Mesendoderm (in vitro differentiated cells): ENCODE measurements around the gene EVI5.
"Not testable (repeated sequence)": the region's sequence is repeated elsewhere in the genome, so short reads cannot be mapped to it uniquely, and the experiment has no call there.

ENCODE experiments used
- DNase-seq: peaks from one replicate; pipeline ENCODE4 v3.0.0; 2013
- H2AK5ac ChIP-seq: 2 replicates; pipeline ENCODE4 v1.6.1; 2013; ENCODE audit warnings: low read length, inconsistent platforms
- H2BK120ac ChIP-seq: 2 replicates; pipeline ENCODE4 v1.6.1; 2013; ENCODE audit warnings: low read depth, mild to moderate bottlenecking, low read length, moderate library complexity, mixed read lengths
- H2BK15ac ChIP-seq: replicated peaks from 2 replicates; pipeline ENCODE4 v1.6.1; 2013; ENCODE audit warnings: low read depth, mild to moderate bottlenecking, moderate library complexity
- H2BK5ac ChIP-seq: 2 replicates; pipeline ENCODE4 v1.6.1; 2013; ENCODE audit warnings: low read length, inconsistent platforms
- H3K18ac ChIP-seq: 2 replicates; pipeline ENCODE4 v1.6.1; 2013; ENCODE audit warnings: mild to moderate bottlenecking, low read length, mixed read lengths
- H3K23ac ChIP-seq: one replicate; pipeline ENCODE4 v1.6.1; 2013; ENCODE audit warnings: low read length
- H3K27ac ChIP-seq: 2 replicates; pipeline ENCODE4 v1.5.1; 2013; ENCODE audit warnings: low read depth, mild to moderate bottlenecking, inconsistent platforms, low read length, moderate library complexity
- H3K27me3 ChIP-seq: 2 replicates; pipeline ENCODE4 v1.6.1; 2013; ENCODE audit warnings: low read length, control low read depth, mild to moderate bottlenecking, inconsistent platforms; ENCODE audit not compliant: insufficient read depth, poor library complexity
- H3K36me3 ChIP-seq: 2 replicates; pipeline ENCODE4 v1.6.1; 2013; ENCODE audit warnings: low read length, inconsistent platforms; ENCODE audit not compliant: control insufficient read depth, insufficient read depth
- H3K4ac ChIP-seq: one replicate; pipeline ENCODE4 v1.6.1; 2013; ENCODE audit warnings: low read depth, mild to moderate bottlenecking, low read length, moderate library complexity
- H3K4me1 ChIP-seq: 2 replicates; pipeline ENCODE4 v1.6.1; 2013; ENCODE audit warnings: low read depth, low read length, inconsistent platforms; ENCODE audit not compliant: control insufficient read depth
- H3K4me2 ChIP-seq: 2 replicates; pipeline ENCODE4 v1.6.1; 2013; ENCODE audit warnings: low read length
- H3K4me3 ChIP-seq: 2 replicates; pipeline ENCODE4 v1.5.1; 2013; ENCODE audit warnings: mild to moderate bottlenecking, low read length
- H3K56ac ChIP-seq: one replicate; pipeline ENCODE4 v1.6.1; 2013; ENCODE audit warnings: low read length
- H3K79me1 ChIP-seq: 2 replicates; pipeline ENCODE4 v1.6.1; 2013; ENCODE audit warnings: low read length, inconsistent platforms
- H3K79me2 ChIP-seq: 2 replicates; pipeline ENCODE4 v1.6.1; 2013; ENCODE audit warnings: mild to moderate bottlenecking, low read length; ENCODE audit not compliant: control insufficient read depth, insufficient read depth
- H3K9ac ChIP-seq: 2 replicates; pipeline ENCODE4 v1.6.1; 2013; ENCODE audit warnings: low read length, inconsistent platforms
- H4K5ac ChIP-seq: one replicate; pipeline ENCODE4 v1.6.1; 2013; ENCODE audit warnings: low read length
- H4K8ac ChIP-seq: one replicate; pipeline ENCODE4 v1.6.1; 2013; ENCODE audit warnings: low read depth, mild to moderate bottlenecking, control low read depth, low read length, moderate library complexity
- WGBS: extraction: QIAGEN DNeasy Blood & Tissue Kit; methylation state at CpG from one replicate; pipeline ENCODE4 v1.1.7; 2013; ENCODE audit warnings: low lambda C conversion rate, missing lambda C conversion rate; ENCODE audit not compliant: insufficient coverage; ENCODE audit errors: extremely low coverage; 5-methylcytosine and 5-hydroxymethylcytosine counted together

Gene EVI5

DNA sequence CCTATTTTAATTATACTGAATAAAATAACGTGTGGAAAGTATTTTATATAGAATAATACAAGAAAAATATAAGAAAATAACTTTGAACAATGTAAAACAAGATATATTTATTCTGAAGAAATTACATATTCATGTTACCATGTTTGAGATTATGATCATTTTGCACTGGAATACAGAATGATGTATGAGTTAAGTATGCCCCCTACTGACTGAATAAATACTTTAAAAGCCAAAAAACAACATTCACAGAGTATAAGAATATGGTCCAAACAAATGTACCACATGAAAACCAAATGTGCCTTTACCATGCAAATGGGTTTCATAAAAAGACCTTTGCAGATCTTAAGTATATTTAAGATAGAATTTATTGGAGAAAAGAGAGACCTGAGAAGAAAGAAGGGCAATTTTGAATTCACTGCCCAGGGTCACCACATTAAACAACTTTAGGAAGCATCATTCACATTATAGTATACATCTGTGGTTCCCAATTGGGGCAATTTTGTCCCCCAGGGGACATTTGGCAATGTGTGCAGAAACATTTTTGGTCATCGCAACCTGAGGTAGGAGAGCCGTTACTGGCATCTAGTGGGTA, 161.6 kb downstream of the EVI5 start:
- no peaks in the 10 kb centered on the region for H3K79me1 ChIP-seq
- DNase-seq: no peak

DNA sequence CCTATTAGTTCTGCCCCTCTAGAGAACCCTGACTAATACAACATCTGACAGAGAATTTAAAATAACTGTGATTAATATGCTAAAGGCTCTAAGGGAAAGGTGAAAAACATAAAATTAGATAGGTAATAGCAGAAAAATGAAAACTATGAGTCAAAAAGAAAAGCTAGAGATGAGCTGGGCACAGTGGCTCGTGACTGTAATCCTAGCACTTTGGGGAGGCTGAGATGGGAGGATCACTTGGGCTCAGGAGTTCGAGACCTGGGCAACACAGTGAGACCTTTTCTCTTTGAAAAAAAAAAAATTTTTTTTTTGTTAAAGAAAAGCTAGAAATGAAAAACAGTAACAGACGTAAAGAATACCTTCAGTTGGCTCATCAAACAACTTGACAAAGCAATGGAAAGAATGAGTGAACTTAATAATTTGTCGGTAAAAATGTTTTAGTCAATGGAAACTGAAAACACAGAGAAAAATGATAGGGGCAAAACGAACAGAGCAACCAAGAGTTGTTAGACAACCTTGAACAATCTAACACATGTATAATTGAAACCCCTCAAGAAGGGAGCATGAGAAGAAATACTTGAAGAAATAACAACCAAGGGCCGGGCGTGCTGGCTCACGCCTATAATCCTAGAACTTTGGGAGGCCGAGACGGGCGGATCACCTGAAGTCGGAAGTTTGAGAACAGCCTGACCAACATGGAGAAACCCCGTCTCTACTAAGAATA, 165.3 kb downstream of the EVI5 start:
- no peak overlapping the region for H2BK15ac ChIP-seq
- no peak overlapping the region for H4K8ac ChIP-seq
- H3K4me3 ChIP-seq: no peak overlapping the region
- WGBS: no CpG with 5 or more reads among the region's 13 CpGs
- no peak overlapping the region for H2BK120ac ChIP-seq
- no peaks in the 10 kb centered on the region for H3K36me3 ChIP-seq
- no peaks in the 10 kb centered on the region for H3K79me2 ChIP-seq
- no peak for DNase-seq
- no peak overlapping the region for H4K5ac ChIP-seq
- H3K4me2 ChIP-seq: no peak overlapping the region
- no peak overlapping the region for H2AK5ac ChIP-seq
- H3K79me1 ChIP-seq: no peaks in the 10 kb centered on the region
- no peak overlapping the region for H3K9ac ChIP-seq
- no peaks in the 10 kb centered on the region for H3K4me1 ChIP-seq
- H3K18ac ChIP-seq: no peak overlapping the region
- no peak overlapping the region for H3K56ac ChIP-seq
- no peak overlapping the region for H3K4ac ChIP-seq
- no peak overlapping the region for H3K27ac ChIP-seq
- no peaks in the 10 kb centered on the region for H3K27me3 ChIP-seq
- no peak overlapping the region for H2BK5ac ChIP-seq
- no peak overlapping the region for H3K23ac ChIP-seq

More for the DNA sequence above, 161.6 kb downstream of the EVI5 start:
- no peak overlapping the region for H2BK120ac ChIP-seq
- H4K5ac ChIP-seq: no peak overlapping the region
- no peak overlapping the region for H3K27ac ChIP-seq
- H3K9ac ChIP-seq: no peak overlapping the region
- no peak overlapping the region for H2BK15ac ChIP-seq
- no peaks in the 10 kb centered on the region for H3K36me3 ChIP-seq
- no peaks in the 10 kb centered on the region for H3K27me3 ChIP-seq
- H3K56ac ChIP-seq: no peak overlapping the region
- no CpG with 5 or more reads among the region's 3 CpGs for WGBS
- no peaks in the 10 kb centered on the region for H3K4me1 ChIP-seq
- no peak overlapping the region for H3K4me3 ChIP-seq
- H4K8ac ChIP-seq: no peak overlapping the region
- no peak overlapping the region for H3K23ac ChIP-seq
- no peaks in the 10 kb centered on the region for H3K79me2 ChIP-seq
- H3K18ac ChIP-seq: no peak overlapping the region
- no peak overlapping the region for H3K4ac ChIP-seq
- no peak overlapping the region for H2AK5ac ChIP-seq
- no peak overlapping the region for H2BK5ac ChIP-seq
- H3K4me2 ChIP-seq: no peak overlapping the region

DNA sequence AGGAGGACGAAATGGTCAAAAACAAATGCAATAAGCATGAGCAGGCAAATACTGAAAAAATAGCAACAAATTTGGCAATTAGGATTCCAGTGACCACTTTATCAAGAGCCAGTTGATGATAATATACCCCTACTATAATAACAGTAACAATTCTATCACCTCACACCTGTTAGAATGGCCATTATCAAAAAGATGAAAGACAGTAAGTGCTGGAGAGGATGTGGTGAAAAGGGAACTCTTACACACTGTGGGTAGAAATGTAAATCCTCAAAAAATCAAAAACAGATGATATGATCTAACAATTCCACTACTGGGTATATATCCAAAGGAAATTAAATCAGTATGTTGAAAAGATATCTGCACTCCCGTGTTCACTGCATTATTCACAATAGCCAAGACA, 183.9 kb downstream of the EVI5 start:
- H2AK5ac ChIP-seq: no peak overlapping the region
- H3K23ac ChIP-seq: no peak overlapping the region
- H2BK15ac ChIP-seq: no peak overlapping the region
- H3K56ac ChIP-seq: no peak overlapping the region
- H4K8ac ChIP-seq: no peak overlapping the region
- WGBS: no CpG with 5 or more reads among the region's 2 CpGs
- H3K4me2 ChIP-seq: no peak overlapping the region
- no peaks in the 10 kb centered on the region for H3K36me3 ChIP-seq
- no peak overlapping the region for H3K27ac ChIP-seq
- H2BK5ac ChIP-seq: no peak overlapping the region
- H2BK120ac ChIP-seq: no peak overlapping the region
- no peaks in the 10 kb centered on the region for H3K79me1 ChIP-seq
- no peak for DNase-seq
- no peaks in the 10 kb centered on the region for H3K79me2 ChIP-seq
- H3K18ac ChIP-seq: no peak overlapping the region
- H3K4ac ChIP-seq: no peak overlapping the region
- H4K5ac ChIP-seq: no peak overlapping the region
- no peaks in the 10 kb centered on the region for H3K4me1 ChIP-seq
- H3K4me3 ChIP-seq: no peak overlapping the region
- no peak overlapping the region for H3K9ac ChIP-seq
- H3K27me3 ChIP-seq: no peaks in the 10 kb centered on the region

DNA sequence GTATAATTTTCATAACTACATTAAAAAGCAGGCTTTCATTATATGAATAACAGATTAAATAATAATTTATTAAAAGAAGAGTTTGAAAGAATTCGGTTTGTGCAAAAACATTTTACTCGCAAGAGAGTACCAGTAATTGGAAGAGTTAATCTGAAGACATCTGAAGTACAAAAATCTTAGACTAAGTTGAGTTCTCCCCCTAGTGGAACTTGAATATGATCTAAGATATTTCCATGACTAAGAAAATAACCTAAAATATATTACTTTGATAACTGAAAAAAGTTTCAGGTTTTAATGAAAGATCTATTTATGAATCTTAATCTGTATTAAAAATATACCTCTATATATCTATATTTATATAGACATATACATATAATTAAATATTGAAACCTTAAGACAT, 185.7 kb downstream of the EVI5 start:
- no peak overlapping the region for H3K18ac ChIP-seq
- no peak overlapping the region for H4K8ac ChIP-seq
- DNase-seq: peak; percentile 13

DNA sequence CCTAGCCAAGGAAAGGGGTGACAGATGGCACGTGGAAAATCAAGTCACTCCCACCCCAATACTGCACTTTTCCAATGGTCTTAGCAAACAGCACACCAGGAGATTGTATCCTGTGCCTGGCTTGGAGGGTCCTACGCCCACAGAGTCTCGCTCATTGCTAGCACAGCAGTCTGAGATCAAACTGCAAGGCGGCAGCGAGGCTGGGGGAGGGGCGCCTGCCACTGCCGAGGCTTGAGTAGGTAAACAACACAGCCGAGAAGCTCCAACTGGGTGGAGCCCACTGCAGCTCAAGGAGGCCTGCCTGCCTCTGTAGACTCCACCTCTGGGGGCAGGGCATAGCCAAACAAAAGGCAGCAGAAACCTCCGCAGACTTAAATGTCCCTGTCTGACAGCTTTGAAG, 195.5 kb downstream of the EVI5 start:
- not testable (repeated sequence) for H2AK5ac ChIP-seq, H3K56ac ChIP-seq, H3K36me3 ChIP-seq, H4K5ac ChIP-seq, H2BK120ac ChIP-seq, H4K8ac ChIP-seq, H3K27me3 ChIP-seq, H3K23ac ChIP-seq, H3K4me3 ChIP-seq, H2BK15ac ChIP-seq, H3K18ac ChIP-seq, H3K79me2 ChIP-seq, H3K4me2 ChIP-seq, DNase-seq, H3K4ac ChIP-seq, H3K9ac ChIP-seq, H3K79me1 ChIP-seq, H3K4me1 ChIP-seq, H3K27ac ChIP-seq, H2BK5ac ChIP-seq
- no CpG with 5 or more reads among the region's 9 CpGs for WGBS

More for the DNA sequence above, 185.7 kb downstream of the EVI5 start:
- Histone ChIP-seq H3K27me3 (no peaks in the 10 kb centered on the region), H2BK120ac (no peak overlapping the region), H3K27ac (no peak overlapping the region), H3K56ac (no peak overlapping the region), H3K23ac (no peak overlapping the region), H3K4me1 (no peaks in the 10 kb centered on the region), H3K4me2 (no peak overlapping the region), H2AK5ac (no peak overlapping the region), H2BK15ac (no peak overlapping the region), H4K5ac (no peak overlapping the region), H3K4ac (no peak overlapping the region), H3K79me2 (no peaks in the 10 kb centered on the region), H2BK5ac (no peak overlapping the region), H3K79me1 (no peaks in the 10 kb centered on the region), H3K4me3 (no peak overlapping the region), H3K9ac (no peak overlapping the region), H3K36me3 (no peaks in the 10 kb centered on the region)
- 100% methylated on average over 2 of the region's 2 CpGs for WGBS

DNA sequence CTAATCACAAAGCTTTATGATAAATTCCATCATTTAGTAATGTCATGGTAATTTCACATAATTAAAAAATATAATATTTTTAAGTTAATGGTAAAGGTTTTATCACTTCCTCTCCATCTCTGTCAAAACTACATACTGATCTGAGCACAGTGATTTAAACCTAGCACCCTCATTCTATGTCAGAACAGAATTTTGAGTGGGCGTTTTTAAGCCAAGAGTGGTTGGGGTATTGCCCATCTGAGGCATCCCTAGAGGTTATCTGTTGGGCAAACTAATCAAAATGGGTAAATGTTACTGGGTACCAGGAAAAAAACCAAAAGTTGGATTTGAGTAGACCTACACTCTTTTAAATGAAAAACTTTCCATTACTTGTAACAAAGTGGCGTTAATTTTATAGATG, 197.5 kb downstream of the EVI5 start:
- Histone ChIP-seq H3K4me3 (no peak overlapping the region), H3K79me2 (no peaks in the 10 kb centered on the region), H2BK5ac (no peak overlapping the region), H3K4ac (no peak overlapping the region), H3K79me1 (no peaks in the 10 kb centered on the region), H2BK120ac (no peak overlapping the region), H3K18ac (no peak overlapping the region), H3K9ac (no peak overlapping the region), H2BK15ac (no peak overlapping the region), H3K36me3 (no peaks in the 10 kb centered on the region), H3K4me1 (no peaks in the 10 kb centered on the region), H4K8ac (no peak overlapping the region), H3K27me3 (no peaks in the 10 kb centered on the region), H3K23ac (no peak overlapping the region), H3K4me2 (no peak overlapping the region), H3K56ac (no peak overlapping the region), H2AK5ac (no peak overlapping the region), H4K5ac (no peak overlapping the region), H3K27ac (no peak overlapping the region)
- no peak for DNase-seq
- WGBS: no CpG with 5 or more reads among the region's 2 CpGs
